Measurements from ENCODE around the gene CCRL2.
"Not testable (repeated sequence)": the region's sequence is repeated elsewhere in the genome, so short reads cannot be mapped to it uniquely, and the experiment has no call there.

CCRL2 gene

GRCh38 chr3:46405301-46406019, 1.6 kb upstream of the CCRL2 start:
- DNase-seq: no peak

GRCh38 chr3:46406443-46406787, 644 bp upstream of the CCRL2 start:
- DNase-seq: no peak

- DNase-seq: no peak
Measured at GRCh38 chr3:46407970-46408369, 911 bp downstream of the CCRL2 start.

GRCh38 chr3:46408853-46409252, 1.8 kb downstream of the CCRL2 start:
- no peak for DNase-seq

- DNase-seq: no peak
Measured at GRCh38 chr3:46409739-46410489, 2.9 kb downstream of the CCRL2 start.

- no peak for DNase-seq
Measured at GRCh38 chr3:46410669-46411068, 3.6 kb downstream of the CCRL2 start.

GRCh38 chr3:46411271-46411670, 4.2 kb downstream of the CCRL2 start:
- no peak for DNase-seq

GRCh38 chr3:46412786-46413298, 5.8 kb downstream of the CCRL2 start:
- DNase-seq: no peak

GRCh38 chr3:46413951-46414350, 6.9 kb downstream of the CCRL2 start:
- DNase-seq: no peak

- DNase-seq: no peak
Measured at GRCh38 chr3:46414739-46415138, 7.7 kb downstream of the CCRL2 start.

- peak; percentile 77 for DNase-seq
Measured at GRCh38 chr3:46416125-46416810, 9.2 kb downstream of the CCRL2 start.

- peak; percentile 41 for DNase-seq
Measured at GRCh38 chr3:46416811-46417510, 9.9 kb downstream of the CCRL2 start.

GRCh38 chr3:46417841-46418611, 11.0 kb downstream of the CCRL2 start:
- DNase-seq: no peak

GRCh38 chr3:46419816-46420215, 12.8 kb downstream of the CCRL2 start:
- no peak for DNase-seq

GRCh38 chr3:46420931-46421330, 13.9 kb downstream of the CCRL2 start:
- no peak for DNase-seq

- no peak for DNase-seq
Measured at GRCh38 chr3:46422617-46423016, 15.6 kb downstream of the CCRL2 start.

GRCh38 chr3:46423588-46423987, 16.5 kb downstream of the CCRL2 start:
- DNase-seq: no peak

- DNase-seq: not testable (repeated sequence)
Measured at GRCh38 chr3:46426476-46426875, 19.4 kb downstream of the CCRL2 start.

- DNase-seq: not testable (repeated sequence)
Measured at GRCh38 chr3:46427404-46427803, 20.3 kb downstream of the CCRL2 start.

GRCh38 chr3:46427916-46428833, 21.1 kb downstream of the CCRL2 start:
- no peak for DNase-seq

- no peak for DNase-seq
Measured at GRCh38 chr3:46429250-46429649, 22.2 kb downstream of the CCRL2 start.

Data from NCI-H1105 treated with DMSO at 0.1 percent for 48 hours (cell line).